Thyroid gland (tissue), 4 donors: Measurements from ENCODE around the gene OR2V2.

Experiments used
- POLR2A ChIP-seq, 2 donors: fragments of 450-650 bp; IDR thresholded peaks; one replicate each; pipeline ENCODE4 v1.6.1; 2017; ENCODE audit warnings: antibody characterized with exemption in 2 of 2, mild to moderate bottlenecking in 2 of 2, moderate library complexity in 1 of 2
- TF ChIP-seq, protein P1 (sequence below), 6 experiments: fragments of 200-600 bp in 3 of 6; fragments of 450-650 bp in 3 of 6; sonication (generic) in 3 of 6; IDR thresholded peaks; one replicate each; pipeline ENCODE4 v1.5.1; 2016 to 2019; ENCODE audit warnings: antibody characterized with exemption in 6 of 6, mild to moderate bottlenecking in 2 of 6, inconsistent platforms in 1 of 6, moderate library complexity in 1 of 6

DNA sequence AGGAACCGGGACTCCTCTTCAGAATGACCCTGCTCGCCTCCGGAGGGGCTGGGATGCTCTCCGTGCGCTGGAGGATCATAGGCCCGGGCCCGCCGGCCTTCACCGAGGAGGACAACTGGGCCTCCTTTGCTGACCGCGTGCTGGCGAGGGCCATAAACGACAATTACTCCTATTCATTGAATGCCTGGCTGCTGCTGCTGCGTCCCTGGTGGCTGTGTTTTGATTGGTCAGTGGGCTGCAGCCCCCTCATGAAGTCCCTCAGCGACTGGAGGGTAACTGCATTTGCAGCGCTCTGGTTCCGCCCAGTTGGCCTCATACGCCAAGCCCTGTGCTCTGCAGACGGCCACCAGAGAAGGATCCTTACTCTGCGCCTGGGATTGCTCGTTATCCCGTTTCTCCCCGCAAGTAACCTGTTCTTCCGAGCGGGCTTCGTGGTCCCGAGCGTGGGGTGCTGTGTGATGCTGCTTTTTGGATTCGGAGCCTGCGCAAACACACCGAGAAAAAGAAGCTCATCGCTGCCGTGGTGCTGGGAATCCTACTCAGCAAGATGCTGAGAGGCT, 33.0 kb upstream of the OR2V2 start:
- TF ChIP-seq, protein P1, sequence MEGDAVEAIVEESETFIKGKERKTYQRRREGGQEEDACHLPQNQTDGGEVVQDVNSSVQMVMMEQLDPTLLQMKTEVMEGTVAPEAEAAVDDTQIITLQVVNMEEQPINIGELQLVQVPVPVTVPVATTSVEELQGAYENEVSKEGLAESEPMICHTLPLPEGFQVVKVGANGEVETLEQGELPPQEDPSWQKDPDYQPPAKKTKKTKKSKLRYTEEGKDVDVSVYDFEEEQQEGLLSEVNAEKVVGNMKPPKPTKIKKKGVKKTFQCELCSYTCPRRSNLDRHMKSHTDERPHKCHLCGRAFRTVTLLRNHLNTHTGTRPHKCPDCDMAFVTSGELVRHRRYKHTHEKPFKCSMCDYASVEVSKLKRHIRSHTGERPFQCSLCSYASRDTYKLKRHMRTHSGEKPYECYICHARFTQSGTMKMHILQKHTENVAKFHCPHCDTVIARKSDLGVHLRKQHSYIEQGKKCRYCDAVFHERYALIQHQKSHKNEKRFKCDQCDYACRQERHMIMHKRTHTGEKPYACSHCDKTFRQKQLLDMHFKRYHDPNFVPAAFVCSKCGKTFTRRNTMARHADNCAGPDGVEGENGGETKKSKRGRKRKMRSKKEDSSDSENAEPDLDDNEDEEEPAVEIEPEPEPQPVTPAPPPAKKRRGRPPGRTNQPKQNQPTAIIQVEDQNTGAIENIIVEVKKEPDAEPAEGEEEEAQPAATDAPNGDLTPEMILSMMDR (IDR thresholded peaks at IDR 0.05) = no peak
- TF ChIP-seq POLR2A (IDR thresholded peaks at IDR 0.05) = no peak
